ENCODE data around the gene STX19.
"Not testable (repeated sequence)": the region's sequence is repeated elsewhere in the genome, so short reads cannot be mapped to it uniquely, and the experiment has no call there.

STX19 gene

GRCh38 chr3:93973131-93974126 lies 55.0 kb downstream of the STX19 start, which contains the start of gene PROS1:
Gene PROS1, minus strand, starts transcription at chr3:93973896. Its CDS starts 147 bp downstream, at chr3:93973749.
- peak; percentile 49 for DNase-seq

- no peak for DNase-seq
These were observed 58.4 kb downstream of the STX19 start for GRCh38 chr3:93969997-93970396.

GRCh38 chr3:93969443-93969842 lies 59.0 kb downstream of the STX19 start:
- no peak for DNase-seq

- not testable (repeated sequence) for DNase-seq
These were observed 63.3 kb downstream of the STX19 start for GRCh38 chr3:93965106-93965505.

Measured in CD4-positive, alpha-beta T cell treated with Interleukin-15 for 1 hour (primary cell).